GM08714 (cell line): ENCODE data around the gene CXCL10.

Experiments
- H3K4me3 ChIP-seq: fragments of 200-500 bp; sonication (Bioruptor generic); 2 replicates; pipeline ENCODE4 v1.5.1; 2014; ENCODE audit warnings: mild to moderate bottlenecking, low read length, inconsistent platforms
- ZNF274 ChIP-seq: IDR thresholded peaks from 2 replicates; pipeline ENCODE4 v1.6.1; 2012; ENCODE audit warnings: mild to moderate bottlenecking, low read depth, low read length

Gene CXCL10

GRCh38 chr4:75980576-75980975, 42.7 kb downstream of the CXCL10 start:
- TF ChIP-seq ZNF274 = no peak
- H3K4me3 ChIP-seq = no peak overlapping the region

GRCh38 chr4:75976177-75976576, 47.1 kb downstream of the CXCL10 start:
- no peak overlapping the region for H3K4me3 ChIP-seq
- TF ChIP-seq ZNF274 = no peak

- no peak for TF ChIP-seq ZNF274
- no peak overlapping the region for H3K4me3 ChIP-seq
Measured at GRCh38 chr4:75973766-75974165, 49.5 kb downstream of the CXCL10 start.
